ENCODE data around the gene MFSD11. TPM values are rescaled to one million over a fixed set of nuclear protein-coding genes. Genes with fewer than 3 reads are reported as not detected.

MFSD11 gene
- total and polyA plus RNA-seq, 2 of the 8 experiments (the other 6 are each of a cell fraction or from before 2014, with no cell fraction given), result 17.7 to 19.8 TPM

DNA sequence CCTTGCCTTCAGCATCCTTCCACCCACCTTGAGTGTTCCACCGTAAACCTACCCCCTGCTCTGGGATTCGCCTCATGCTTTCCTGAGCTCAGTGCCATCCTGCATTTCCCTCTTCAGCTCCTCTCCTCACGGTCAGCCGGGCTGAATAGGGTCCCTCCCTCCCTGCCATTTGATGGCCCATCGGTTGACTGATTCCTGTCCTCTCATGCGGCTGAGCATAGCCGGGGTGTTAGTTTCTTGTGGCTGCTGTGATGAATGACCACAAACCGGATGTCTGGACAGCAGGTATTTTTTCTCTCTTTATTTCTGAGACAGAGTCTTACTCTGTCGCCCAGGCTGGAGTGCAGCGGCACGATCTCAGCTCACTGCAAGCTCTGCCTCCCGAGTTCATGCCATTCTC, 86.2 kb downstream of the MFSD11 start:
- Histone ChIP-seq H4K5ac (ENCODE audit: insufficient read length, low read depth, low read length) (no peak overlapping the region), H3K27me3 (replicated peaks in 1 of 4; ENCODE audit: control insufficient read depth in 3 of 4, extremely low read depth in 1 of 4, insufficient read depth in 3 of 4, low read length in 3 of 4) (no peaks in the 10 kb centered on the region; a peak in 1 of 7 replicates), H4K8ac (ENCODE audit: extremely low read depth, insufficient read depth, low read length) (no peak overlapping the region), H2BK120ac (replicated peaks; ENCODE audit: low read depth, low read length) (no peak overlapping the region), H3K79me2 (ENCODE audit: control insufficient read depth in 1 of 2, insufficient read depth in 2 of 2, low read length in 2 of 2) (no peaks in the 10 kb centered on the region), H3K27ac (ENCODE audit: low read depth, low read length) (no peak overlapping the region), H2BK12ac (ENCODE audit: low read depth, low read length) (no peak overlapping the region), H3K4me2 (ENCODE audit: insufficient read depth in 1 of 2, low read depth in 2 of 2, low read length in 2 of 2) (no peak overlapping the region), H3K18ac (ENCODE audit: extremely low read depth, low read length) (no peak overlapping the region), H2BK20ac (ENCODE audit: low read length) (no peak overlapping the region), H2AFZ (ENCODE audit: low read length) (no peak overlapping the region), H3K4me1 (replicated peaks in 1 of 4; ENCODE audit: control insufficient read depth in 3 of 4, insufficient read depth in 4 of 4, low read length in 3 of 4) (no peaks in the 10 kb centered on the region; a peak in 2 of 7 replicates), H3K79me1 (ENCODE audit: low read depth, low read length) (no peaks in the 10 kb centered on the region), H4K20me1 (replicated peaks in 1 of 2; ENCODE audit: control insufficient read depth in 1 of 2, insufficient read depth in 2 of 2, low read length in 2 of 2) (no peaks in the 10 kb centered on the region), H3K4ac (replicated peaks; ENCODE audit: insufficient read length, low read depth, low read length) (no peak overlapping the region), H3K23me2 (ENCODE audit: low read depth, low read length) (no peaks in the 10 kb centered on the region), H3K9me3 (ENCODE audit: insufficient read depth in 2 of 2, low read depth in 1 of 2, low read length in 1 of 2) (no peaks in the 10 kb centered on the region), H2BK15ac (ENCODE audit: low read length) (peak overlapping the region; percentile 72; the same call in 1 of the 2 replicates), H3K9ac (replicated peaks in 1 of 4; ENCODE audit: extremely low read depth in 1 of 4, low read depth in 3 of 4, low read length in 3 of 4) (no peak overlapping the region), H3K14ac (ENCODE audit: insufficient read length) (no peak overlapping the region), H3K4me3 (ENCODE audit: extremely low read depth in 1 of 4, insufficient read depth in 2 of 4, low read depth in 3 of 4, low read length in 4 of 4) (no peak overlapping the region), H4K91ac (replicated peaks; ENCODE audit: insufficient read length, low read length) (no peak overlapping the region), H3K36me3 (ENCODE audit: control insufficient read depth in 2 of 4, insufficient read depth in 4 of 4, low read length in 3 of 4) (no peaks in the 10 kb centered on the region), H3K56ac (replicated peaks; ENCODE audit: insufficient read length, low read depth, low read length) (no peak overlapping the region), H3K23ac (ENCODE audit: insufficient read length) (no peak overlapping the region), H2AK5ac (ENCODE audit: low read depth, low read length) (no peak overlapping the region), H2BK5ac (ENCODE audit: low read depth, low read length) (no peak overlapping the region)
- WGBS, 2 experiments (ENCODE audit: extremely low coverage in 1 of 2, insufficient coverage in 1 of 2, insufficient read length in 1 of 2, insufficient replicate concordance in 2 of 2, low coverage in 1 of 2, low lambda C conversion rate in 2 of 2, missing lambda C conversion rate in 1 of 2), result 90% methylated on average over 12 of the region's 12 CpGs; no CpG with 5 or more reads in 1 of the 2 experiments
- ChIA-PET POLR2A (ENCODE audit: partially characterized antibody) (interaction anchor here (0.6 to 1.5 kb wide), 2 partner anchors 13 to 855 kb away, joined by 3 read pairs; no protein-coding TSS in a partner anchor), CTCF (ENCODE audit: partially characterized antibody) (interaction anchor here (0.6 to 4.6 kb wide), 6 partner anchors 8 to 495 kb away, joined by 3 to 26 read pairs (median 4); no protein-coding TSS in a partner anchor)
- no peak for TF ChIP-seq KDM5A (IDR thresholded peaks at IDR 0.05; ENCODE audit: low read length)
- TF ChIP-seq SP4 (IDR thresholded peaks at IDR 0.05; ENCODE audit: low read length), result no peak
- DNase-seq (ENCODE audit: low read depth in 1 of 2, low spot score in 2 of 2), result no peak
- FAIRE-seq, result no peak
